HL-60 (cell line): Measurements from ENCODE around the gene PPP6R2.

Experiments
- CTCF ChIP-seq: IDR thresholded peaks from one replicate; pipeline ENCODE4 v1.5.1; 2011; ENCODE audit warnings: low read length, control low read depth, inconsistent platforms; ENCODE audit not compliant: insufficient read depth
- TF ChIP-seq, protein P1 (sequence below): IDR thresholded peaks from 2 replicates; pipeline ENCODE4 v1.6.1; 2012; ENCODE audit warnings: low read depth; ENCODE audit not compliant: insufficient replicate concordance

DNA sequence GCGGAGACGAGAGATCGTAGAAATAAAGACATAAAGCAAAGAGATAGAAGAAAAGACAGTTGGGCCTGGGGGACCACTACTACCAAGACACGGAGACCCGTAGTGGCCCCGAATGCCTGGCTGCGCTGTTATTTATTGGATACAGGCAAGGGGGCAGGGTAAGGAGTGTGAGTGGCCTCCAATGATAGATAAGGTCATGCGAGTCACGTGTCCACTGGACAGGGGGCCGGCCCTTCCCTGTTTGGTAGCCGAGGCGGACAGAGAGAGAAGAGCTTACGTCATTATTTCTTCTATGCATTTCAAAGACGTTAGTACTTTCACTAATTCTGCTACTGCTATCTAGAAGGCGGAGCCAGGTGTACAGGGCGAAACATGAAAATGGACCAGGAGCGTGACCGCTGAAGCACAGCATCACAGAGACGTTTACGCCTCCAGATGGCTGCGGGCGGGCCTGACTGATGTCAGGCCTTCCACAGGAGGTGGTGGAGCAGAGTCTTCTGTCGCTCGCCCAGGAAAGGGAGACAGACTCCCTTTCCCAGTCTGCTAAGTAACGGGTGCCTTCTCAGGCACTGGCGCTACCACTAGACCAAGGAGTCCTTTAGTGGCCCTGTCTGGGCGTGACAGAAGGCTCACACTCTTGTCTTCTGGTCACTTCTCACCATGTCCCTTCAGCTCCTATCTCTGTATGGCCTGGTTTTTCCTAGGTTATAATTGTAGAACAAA is 24.8 kb downstream of the PPP6R2 start:
- TF ChIP-seq CTCF, result no peak
- TF ChIP-seq, protein P1, sequence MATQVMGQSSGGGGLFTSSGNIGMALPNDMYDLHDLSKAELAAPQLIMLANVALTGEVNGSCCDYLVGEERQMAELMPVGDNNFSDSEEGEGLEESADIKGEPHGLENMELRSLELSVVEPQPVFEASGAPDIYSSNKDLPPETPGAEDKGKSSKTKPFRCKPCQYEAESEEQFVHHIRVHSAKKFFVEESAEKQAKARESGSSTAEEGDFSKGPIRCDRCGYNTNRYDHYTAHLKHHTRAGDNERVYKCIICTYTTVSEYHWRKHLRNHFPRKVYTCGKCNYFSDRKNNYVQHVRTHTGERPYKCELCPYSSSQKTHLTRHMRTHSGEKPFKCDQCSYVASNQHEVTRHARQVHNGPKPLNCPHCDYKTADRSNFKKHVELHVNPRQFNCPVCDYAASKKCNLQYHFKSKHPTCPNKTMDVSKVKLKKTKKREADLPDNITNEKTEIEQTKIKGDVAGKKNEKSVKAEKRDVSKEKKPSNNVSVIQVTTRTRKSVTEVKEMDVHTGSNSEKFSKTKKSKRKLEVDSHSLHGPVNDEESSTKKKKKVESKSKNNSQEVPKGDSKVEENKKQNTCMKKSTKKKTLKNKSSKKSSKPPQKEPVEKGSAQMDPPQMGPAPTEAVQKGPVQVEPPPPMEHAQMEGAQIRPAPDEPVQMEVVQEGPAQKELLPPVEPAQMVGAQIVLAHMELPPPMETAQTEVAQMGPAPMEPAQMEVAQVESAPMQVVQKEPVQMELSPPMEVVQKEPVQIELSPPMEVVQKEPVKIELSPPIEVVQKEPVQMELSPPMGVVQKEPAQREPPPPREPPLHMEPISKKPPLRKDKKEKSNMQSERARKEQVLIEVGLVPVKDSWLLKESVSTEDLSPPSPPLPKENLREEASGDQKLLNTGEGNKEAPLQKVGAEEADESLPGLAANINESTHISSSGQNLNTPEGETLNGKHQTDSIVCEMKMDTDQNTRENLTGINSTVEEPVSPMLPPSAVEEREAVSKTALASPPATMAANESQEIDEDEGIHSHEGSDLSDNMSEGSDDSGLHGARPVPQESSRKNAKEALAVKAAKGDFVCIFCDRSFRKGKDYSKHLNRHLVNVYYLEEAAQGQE, result no peak
